Liver (tissue), 9 donors: ENCODE results near the gene RAB27B. TPM values are rescaled to one million over a fixed set of nuclear protein-coding genes. Genes with fewer than 3 reads are reported as not detected.

ENCODE experiments used
- DNase-seq: peaks from one replicate; pipeline ENCODE4 v3.0.0-alpha.2; 2017; ENCODE audit warnings: low spot score
- H3K27ac ChIP-seq, 2 donors: one replicate each; pipeline ENCODE4 v1.7.0; 2013; ENCODE audit warnings: inconsistent platforms in 2 of 2, low read length in 2 of 2, control low read depth in 1 of 2, low read depth in 1 of 2, mild to moderate bottlenecking in 1 of 2
- H3K27me3 ChIP-seq, 4 donors: one replicate each; pipeline versions ENCODE4 v1.6.1 to v1.7.0; 2013; ENCODE audit warnings: low read length in 3 of 4, inconsistent platforms in 1 of 4, mild to moderate bottlenecking in 1 of 4, moderate library complexity in 1 of 4; ENCODE audit not compliant: control insufficient read depth in 4 of 4, insufficient read depth in 4 of 4
- H3K36me3 ChIP-seq, 4 donors: one replicate each; pipeline versions ENCODE4 v1.6.1 to v1.7.0; 2013; ENCODE audit warnings: low read length in 3 of 4, mild to moderate bottlenecking in 3 of 4, low read depth in 1 of 4, moderate library complexity in 1 of 4; ENCODE audit not compliant: control insufficient read depth in 4 of 4, insufficient read depth in 3 of 4
- H3K4me1 ChIP-seq, 4 donors: one replicate each; pipeline versions ENCODE4 v1.6.1 to v1.7.0; 2013; ENCODE audit warnings: low read length in 3 of 4, mild to moderate bottlenecking in 3 of 4, moderate library complexity in 1 of 4; ENCODE audit not compliant: control insufficient read depth in 4 of 4, insufficient read depth in 4 of 4
- H3K4me3 ChIP-seq, 3 donors: one replicate each; pipeline versions ENCODE4 v1.6.1 to v1.7.0; 2013; ENCODE audit warnings: low read length in 3 of 3, control low read depth in 1 of 3, low read depth in 1 of 3, mild to moderate bottlenecking in 1 of 3
- H3K9ac ChIP-seq, 2 donors: one replicate each; pipeline ENCODE4 v1.7.0; 2013; ENCODE audit warnings: low read length in 2 of 2, mild to moderate bottlenecking in 2 of 2, moderate library complexity in 2 of 2, control low read depth in 1 of 2, low read depth in 1 of 2
- H3K9me3 ChIP-seq, 4 donors: one replicate each; pipeline versions ENCODE4 v1.6.1 to v1.7.0; 2013; ENCODE audit warnings: low read length in 3 of 4; ENCODE audit not compliant: control insufficient read depth in 4 of 4
- EGR1 ChIP-seq, 2 donors: IDR thresholded peaks; 2 replicates each; pipeline ENCODE4 v1.6.1; 2016 to 2018; ENCODE audit warnings: antibody characterized with exemption in 2 of 2, low read depth in 2 of 2
- GABPA ChIP-seq, 2 donors: IDR thresholded peaks in 1 of 2; conservative IDR thresholded peaks in 1 of 2; 2 replicates each; pipeline ENCODE4 v1.6.1; 2016; ENCODE audit warnings: antibody characterized with exemption in 2 of 2, mild to moderate bottlenecking in 1 of 2, moderate library complexity in 1 of 2
- JUND ChIP-seq, 2 donors: IDR thresholded peaks; 2 replicates each; pipeline ENCODE4 v1.6.1; 2016; ENCODE audit warnings: antibody characterized with exemption in 2 of 2
- RAD21 ChIP-seq, 2 donors: IDR thresholded peaks; 2 replicates each; pipeline ENCODE4 v1.6.1; 2016; ENCODE audit warnings: antibody characterized with exemption in 2 of 2, mild to moderate bottlenecking in 2 of 2
- RXRA ChIP-seq, 2 donors: IDR thresholded peaks; 2 replicates each; pipeline ENCODE4 v1.6.1; 2017 to 2018; ENCODE audit warnings: antibody characterized with exemption in 2 of 2, mild to moderate bottlenecking in 1 of 2
- WGBS: extraction: QIAGEN DNeasy Blood & Tissue Kit; methylation state at CpG from one replicate; pipeline ENCODE4 v1.1.7; 2013; 5-methylcytosine and 5-hydroxymethylcytosine counted together
- polyA plus RNA-seq, 2 donors: library from polyadenylated mRNA; stranded (reverse) in 1 of 2; unstranded in 1 of 2; fragments of 200-250 nt in 1 of 2; fragments of >200 nt in 1 of 2; fragmentation: Nextera tagmentation in 1 of 2; extraction: Ambion mirVana in 1 of 2; gene quantifications; one replicate each; pipeline versions ENCODE4 v1.2.1 to v1.2.3, GENCODE V29; 2013 to 2015
- total RNA-seq, 2 donors: library from RNA; depleted of rRNA; stranded (reverse); fragments of >200 nt; gene quantifications; one replicate each; pipeline ENCODE4 v1.2.3, GENCODE V29; 2014
- TF ChIP-seq, protein P1 (sequence below): fragments of 150-350 bp; IDR thresholded peaks from 2 replicates; pipeline ENCODE4 v1.5.1; 2017; ENCODE audit warnings: improper control_type of control experiment, low read depth, low read length; ENCODE audit not compliant: missing input control
- TF ChIP-seq, protein P2 (sequence below): IDR thresholded peaks from 2 replicates; pipeline ENCODE4 v1.6.1; 2016; ENCODE audit warnings: antibody characterized with exemption
- TF ChIP-seq, protein P3 (sequence below): IDR thresholded peaks from 2 replicates; pipeline ENCODE4 v1.6.1; 2016; ENCODE audit warnings: antibody characterized with exemption
- donor health status: healthy.
- donor health status: healthy.
- donor health status: healthy.
- donor health status: healthy.
- donor health status: healthy.

The RAB27B gene
- total and polyA plus RNA-seq, 4 donors = 0.13 to 4.5 (median 0.24) TPM

DNA sequence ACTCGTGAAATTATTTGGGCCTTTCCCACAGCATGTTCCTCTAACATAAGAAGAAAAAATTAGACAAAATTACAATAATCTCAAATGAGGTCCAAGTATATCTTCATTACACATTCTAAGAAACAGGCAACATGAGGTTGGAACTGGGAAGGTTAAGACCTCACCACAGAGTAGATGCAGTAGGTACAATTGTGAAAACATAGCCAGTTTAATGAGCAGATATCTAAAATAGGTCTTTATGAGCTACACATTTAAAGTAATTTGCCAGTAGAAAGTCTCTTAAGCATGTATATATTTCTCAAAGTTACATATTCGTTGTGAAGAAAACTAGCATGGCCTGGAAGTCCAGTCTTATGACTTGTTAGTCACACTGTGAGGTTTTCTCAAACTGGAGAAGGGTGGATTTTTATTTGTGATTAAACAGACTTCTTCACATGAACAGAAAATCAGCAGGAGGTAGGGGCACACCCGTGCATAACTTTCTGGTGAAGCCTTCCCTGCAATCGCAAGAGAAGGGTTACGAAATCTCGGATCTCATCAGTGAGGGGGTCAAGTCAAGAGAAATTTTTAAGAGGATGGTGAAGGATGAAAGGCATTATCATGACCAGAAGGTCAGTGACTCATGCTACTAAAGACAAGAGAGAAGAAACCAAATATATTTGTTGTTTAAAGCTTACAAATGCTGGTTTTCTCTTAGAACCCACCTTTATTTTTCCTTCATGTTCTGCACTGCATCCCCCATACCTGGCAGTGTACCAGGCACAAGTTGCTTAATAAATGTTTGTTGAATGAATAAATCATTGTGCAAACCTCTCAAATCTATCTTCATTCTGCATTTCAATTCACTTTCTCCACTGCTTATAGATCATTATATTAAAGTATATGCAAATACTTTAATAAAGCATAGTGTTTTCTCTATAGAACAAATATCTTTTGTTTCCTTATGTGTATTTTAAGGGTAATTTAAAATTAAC lies 5.1 kb upstream of the RAB27B start:
- Histone ChIP-seq H3K27ac (no peak overlapping the region), H3K4me3 (no peak overlapping the region), H3K4me1 (peaks cover 0 to 2% (median 1%) of the 10 kb centered on the region in 4 donors), H3K36me3 (no peaks in the 10 kb centered on the region), H3K9ac (no peak overlapping the region), H3K9me3 (no peaks in the 10 kb centered on the region), H3K27me3 (no peaks in the 10 kb centered on the region)
- WGBS = 77% methylated on average over 6 of the region's 6 CpGs
- TF ChIP-seq RXRA (IDR thresholded peaks at IDR 0.05) (no peak), JUND (IDR thresholded peaks at IDR 0.05) (no peak), GABPA (IDR thresholded peaks at IDR 0.05 in 1 of 2, conservative IDR thresholded peaks at IDR 0.05 in 1 of 2) (no peak), RAD21 (IDR thresholded peaks at IDR 0.05) (no peak)
- TF ChIP-seq, protein P1, sequence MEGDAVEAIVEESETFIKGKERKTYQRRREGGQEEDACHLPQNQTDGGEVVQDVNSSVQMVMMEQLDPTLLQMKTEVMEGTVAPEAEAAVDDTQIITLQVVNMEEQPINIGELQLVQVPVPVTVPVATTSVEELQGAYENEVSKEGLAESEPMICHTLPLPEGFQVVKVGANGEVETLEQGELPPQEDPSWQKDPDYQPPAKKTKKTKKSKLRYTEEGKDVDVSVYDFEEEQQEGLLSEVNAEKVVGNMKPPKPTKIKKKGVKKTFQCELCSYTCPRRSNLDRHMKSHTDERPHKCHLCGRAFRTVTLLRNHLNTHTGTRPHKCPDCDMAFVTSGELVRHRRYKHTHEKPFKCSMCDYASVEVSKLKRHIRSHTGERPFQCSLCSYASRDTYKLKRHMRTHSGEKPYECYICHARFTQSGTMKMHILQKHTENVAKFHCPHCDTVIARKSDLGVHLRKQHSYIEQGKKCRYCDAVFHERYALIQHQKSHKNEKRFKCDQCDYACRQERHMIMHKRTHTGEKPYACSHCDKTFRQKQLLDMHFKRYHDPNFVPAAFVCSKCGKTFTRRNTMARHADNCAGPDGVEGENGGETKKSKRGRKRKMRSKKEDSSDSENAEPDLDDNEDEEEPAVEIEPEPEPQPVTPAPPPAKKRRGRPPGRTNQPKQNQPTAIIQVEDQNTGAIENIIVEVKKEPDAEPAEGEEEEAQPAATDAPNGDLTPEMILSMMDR = no peak
- TF ChIP-seq, protein P2, sequence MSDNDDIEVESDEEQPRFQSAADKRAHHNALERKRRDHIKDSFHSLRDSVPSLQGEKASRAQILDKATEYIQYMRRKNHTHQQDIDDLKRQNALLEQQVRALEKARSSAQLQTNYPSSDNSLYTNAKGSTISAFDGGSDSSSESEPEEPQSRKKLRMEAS = no peak
- TF ChIP-seq, protein P3, sequence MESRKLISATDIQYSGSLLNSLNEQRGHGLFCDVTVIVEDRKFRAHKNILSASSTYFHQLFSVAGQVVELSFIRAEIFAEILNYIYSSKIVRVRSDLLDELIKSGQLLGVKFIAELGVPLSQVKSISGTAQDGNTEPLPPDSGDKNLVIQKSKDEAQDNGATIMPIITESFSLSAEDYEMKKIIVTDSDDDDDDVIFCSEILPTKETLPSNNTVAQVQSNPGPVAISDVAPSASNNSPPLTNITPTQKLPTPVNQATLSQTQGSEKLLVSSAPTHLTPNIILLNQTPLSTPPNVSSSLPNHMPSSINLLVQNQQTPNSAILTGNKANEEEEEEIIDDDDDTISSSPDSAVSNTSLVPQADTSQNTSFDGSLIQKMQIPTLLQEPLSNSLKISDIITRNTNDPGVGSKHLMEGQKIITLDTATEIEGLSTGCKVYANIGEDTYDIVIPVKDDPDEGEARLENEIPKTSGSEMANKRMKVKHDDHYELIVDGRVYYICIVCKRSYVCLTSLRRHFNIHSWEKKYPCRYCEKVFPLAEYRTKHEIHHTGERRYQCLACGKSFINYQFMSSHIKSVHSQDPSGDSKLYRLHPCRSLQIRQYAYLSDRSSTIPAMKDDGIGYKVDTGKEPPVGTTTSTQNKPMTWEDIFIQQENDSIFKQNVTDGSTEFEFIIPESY = no peak
- no peak for DNase-seq

DNA sequence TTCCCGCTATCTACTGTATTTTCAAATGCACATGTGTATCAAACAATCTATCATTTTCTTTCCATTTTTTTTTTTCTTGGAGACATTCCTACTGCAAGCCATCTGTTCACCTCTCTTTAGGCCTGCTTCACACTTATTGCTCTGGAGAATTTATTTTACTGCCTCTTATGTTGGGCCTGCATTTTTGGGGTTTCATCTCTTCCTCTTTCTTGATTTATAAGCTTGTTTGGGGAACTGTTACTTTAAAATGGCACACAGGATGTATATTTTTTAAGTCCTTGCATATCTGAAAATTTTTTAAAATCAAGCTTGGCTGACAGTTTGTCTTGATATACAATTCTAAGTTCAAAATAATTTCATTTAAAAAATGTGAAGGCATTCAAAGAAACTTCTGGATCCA lies 3.5 kb upstream of the RAB27B start:
- no peaks in the 10 kb centered on the region for H3K9me3 ChIP-seq
- 93% methylated on average over 1 of the region's 1 CpG for WGBS
- peaks cover 0 to 13% (median 10%) of the 10 kb centered on the region in 4 donors for H3K4me1 ChIP-seq
- no peak overlapping the region for H3K4me3 ChIP-seq
- TF ChIP-seq, protein P1 = no peak
- TF ChIP-seq EGR1 (IDR thresholded peaks at IDR 0.05; ENCODE audit: low read depth in 2 of 2) = no peak
- H3K27me3 ChIP-seq = no peaks in the 10 kb centered on the region
- H3K36me3 ChIP-seq = no peaks in the 10 kb centered on the region
- no peak overlapping the region for H3K9ac ChIP-seq
- no peak for DNase-seq
- no peak overlapping the region for H3K27ac ChIP-seq
